ENCODE data around the gene GALR3.

- TF ChIP-seq, protein P1, sequence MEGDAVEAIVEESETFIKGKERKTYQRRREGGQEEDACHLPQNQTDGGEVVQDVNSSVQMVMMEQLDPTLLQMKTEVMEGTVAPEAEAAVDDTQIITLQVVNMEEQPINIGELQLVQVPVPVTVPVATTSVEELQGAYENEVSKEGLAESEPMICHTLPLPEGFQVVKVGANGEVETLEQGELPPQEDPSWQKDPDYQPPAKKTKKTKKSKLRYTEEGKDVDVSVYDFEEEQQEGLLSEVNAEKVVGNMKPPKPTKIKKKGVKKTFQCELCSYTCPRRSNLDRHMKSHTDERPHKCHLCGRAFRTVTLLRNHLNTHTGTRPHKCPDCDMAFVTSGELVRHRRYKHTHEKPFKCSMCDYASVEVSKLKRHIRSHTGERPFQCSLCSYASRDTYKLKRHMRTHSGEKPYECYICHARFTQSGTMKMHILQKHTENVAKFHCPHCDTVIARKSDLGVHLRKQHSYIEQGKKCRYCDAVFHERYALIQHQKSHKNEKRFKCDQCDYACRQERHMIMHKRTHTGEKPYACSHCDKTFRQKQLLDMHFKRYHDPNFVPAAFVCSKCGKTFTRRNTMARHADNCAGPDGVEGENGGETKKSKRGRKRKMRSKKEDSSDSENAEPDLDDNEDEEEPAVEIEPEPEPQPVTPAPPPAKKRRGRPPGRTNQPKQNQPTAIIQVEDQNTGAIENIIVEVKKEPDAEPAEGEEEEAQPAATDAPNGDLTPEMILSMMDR (IDR thresholded peaks at IDR 0.05): peak; percentile 90 to 95 (median 94)
- TF ChIP-seq POLR2A (IDR thresholded peaks at IDR 0.05) (no peak), POLR2AphosphoS5 (IDR thresholded peaks at IDR 0.05) (peak in 2 of 3 donors; percentile 15 to 39)
These were observed 5.3 kb upstream of the GALR3 start for GRCh38 chr22:37817705-37818408.
